IMR-90 (cell line): ENCODE measurements around the gene FOXD3. TPM values are rescaled to one million over a fixed set of nuclear protein-coding genes. Genes with fewer than 3 reads are reported as not detected.

Experiments used
- ATAC-seq: fragments of 200-7000 bp; cut with Tn5 transposase; 2 replicates; pipeline ENCODE4 v1.9.1; 2020; ENCODE audit warnings: low read depth, mild to moderate bottlenecking, moderate library complexity
- BruUV-seq: library from RNA; stranded (reverse); fragments of 400-500 nt; replicated peaks from 2 replicates; lab custom pipeline; 2021; lab: Mats Ljungman, UMichigan
- CTCF ChIA-PET: fragments of 300-600 bp; formaldehyde crosslinking; extraction: SDS; loops from one replicate; lab custom pipeline; 2021; ENCODE audit warnings: antibody characterized with exemption; lab: Yijun Ruan, JAX
- POLR2A ChIA-PET: fragments of 300-600 bp; sonication (Branson Sonifier 250); formaldehyde crosslinking; loops from one replicate; lab custom pipeline; 2022; ENCODE audit warnings: antibody characterized with exemption; ENCODE audit not compliant: unreplicated experiment; lab: Charles Lee
- DNase-seq: peaks from one replicate; pipeline ENCODE4 v3.0.0; 2013
- H2AFZ ChIP-seq: replicated peaks from 2 replicates; pipeline ENCODE3; 2013; ENCODE audit warnings: low read length, mild to moderate bottlenecking; ENCODE audit not compliant: poor library complexity
- H2AK5ac ChIP-seq: 2 replicates; pipeline ENCODE4 v1.6.1; 2013; ENCODE audit warnings: low read depth, low read length, inconsistent platforms
- H2AK9ac ChIP-seq: replicated peaks from 2 replicates; pipeline ENCODE3; 2013; ENCODE audit warnings: mild to moderate bottlenecking, low read depth, low read length, moderate library complexity; ENCODE audit not compliant: poor library complexity
- H2BK120ac ChIP-seq: 2 replicates; pipeline ENCODE4 v1.6.1; 2013; ENCODE audit warnings: low read depth, low read length, inconsistent platforms
- H2BK15ac ChIP-seq: 3 replicates; pipeline ENCODE4 v1.6.1; 2013; ENCODE audit warnings: low read depth, low read length, inconsistent platforms
- H2BK20ac ChIP-seq: 2 replicates; pipeline ENCODE4 v1.6.1; 2013; ENCODE audit warnings: low read depth, mild to moderate bottlenecking, inconsistent platforms, low read length, moderate library complexity
- H2BK5ac ChIP-seq: 2 replicates; pipeline ENCODE4 v1.6.1; 2013; ENCODE audit warnings: mild to moderate bottlenecking, low read depth, low read length, inconsistent platforms; ENCODE audit not compliant: poor library complexity, severe bottlenecking
- H3K14ac ChIP-seq: replicated peaks from 2 replicates; pipeline ENCODE4 v1.6.1; 2013; ENCODE audit warnings: low read depth, low read length, inconsistent platforms
- H3K18ac ChIP-seq: 2 replicates; pipeline ENCODE4 v1.6.1; 2013; ENCODE audit warnings: low read depth, low read length, control low read depth
- H3K23ac ChIP-seq: 2 replicates; pipeline ENCODE4 v1.6.1; 2013; ENCODE audit warnings: low read depth, low read length, inconsistent platforms
- H3K27ac ChIP-seq: 2 replicates; pipeline ENCODE4 v1.5.1; 2013; ENCODE audit warnings: mild to moderate bottlenecking, control low read depth, low read length; ENCODE audit not compliant: insufficient read depth
- H3K27me3 ChIP-seq: 2 replicates; pipeline ENCODE4 v1.6.1; 2013; ENCODE audit warnings: low read length; ENCODE audit not compliant: control insufficient read depth, insufficient read depth
- H3K36me3 ChIP-seq: 2 replicates; pipeline ENCODE4 v1.6.1; 2013; ENCODE audit warnings: low read length, mixed read lengths; ENCODE audit not compliant: control insufficient read depth, insufficient read depth
- H3K4ac ChIP-seq: 2 replicates; pipeline ENCODE4 v1.6.1; 2013; ENCODE audit warnings: low read depth, low read length, inconsistent platforms
- H3K4me1 ChIP-seq: 2 replicates; pipeline ENCODE4 v1.6.1; 2013; ENCODE audit warnings: low read length, mixed read lengths; ENCODE audit not compliant: control insufficient read depth, insufficient read depth
- H3K4me2 ChIP-seq: 2 replicates; pipeline ENCODE4 v1.6.1; 2013; ENCODE audit warnings: low read depth, mild to moderate bottlenecking, control low read depth, low read length, moderate library complexity
- H3K4me3 ChIP-seq: 2 replicates; pipeline ENCODE4 v1.5.1; 2013; ENCODE audit warnings: low read depth, mild to moderate bottlenecking, control low read depth, low read length, moderate library complexity; ENCODE audit not compliant: insufficient read depth
- H3K56ac ChIP-seq: 2 replicates; pipeline ENCODE4 v1.6.1; 2013; ENCODE audit warnings: low read length, inconsistent platforms; ENCODE audit not compliant: insufficient read depth; ENCODE audit errors: extremely low read depth
- H3K79me1 ChIP-seq, 2 experiments: 2 replicates each; pipeline ENCODE4 v1.6.1; 2013; ENCODE audit warnings: low read length in 2 of 2, inconsistent platforms in 1 of 2, low read depth in 1 of 2
- H3K9ac ChIP-seq: 2 replicates; pipeline ENCODE4 v1.6.1; 2013; ENCODE audit warnings: low read depth, low read length, control low read depth
- H3K9me1 ChIP-seq: 2 replicates; pipeline ENCODE4 v1.6.1; 2013; ENCODE audit warnings: low read length, inconsistent platforms; ENCODE audit not compliant: insufficient read depth
- H3K9me3 ChIP-seq: 2 replicates; pipeline ENCODE4 v1.6.1; 2013; ENCODE audit warnings: low read length; ENCODE audit not compliant: control insufficient read depth, insufficient read depth
- H4K20me1 ChIP-seq: 2 replicates; pipeline ENCODE4 v1.6.1; 2013; ENCODE audit warnings: low read length, inconsistent platforms; ENCODE audit not compliant: insufficient read depth
- H4K5ac ChIP-seq: 2 replicates; pipeline ENCODE4 v1.6.1; 2013; ENCODE audit warnings: mild to moderate bottlenecking, low read depth, low read length, control low read depth
- H4K8ac ChIP-seq, 2 experiments: 2 replicates each; pipeline ENCODE4 v1.6.1; 2013; ENCODE audit warnings: low read depth in 2 of 2, low read length in 2 of 2, control low read depth in 1 of 2, inconsistent platforms in 1 of 2
- H4K91ac ChIP-seq: 2 replicates; pipeline ENCODE4 v1.6.1; 2013; ENCODE audit warnings: low read depth, low read length, inconsistent platforms; ENCODE audit not compliant: insufficient read depth
- BHLHE40 ChIP-seq: fragments of 150-350 bp; IDR thresholded peaks from 2 replicates; pipeline ENCODE4 v1.6.1; 2016; ENCODE audit warnings: mild to moderate bottlenecking, low read depth, low read length
- CEBPB ChIP-seq: IDR thresholded peaks from 2 replicates; pipeline ENCODE4 v1.6.1; 2012; ENCODE audit warnings: low read depth, low read length, improper control_type of control experiment
- CHD1 ChIP-seq: IDR thresholded peaks from 2 replicates; pipeline ENCODE4 v1.6.1; 2012; ENCODE audit warnings: low read depth, low read length, improper control_type of control experiment
- FOS ChIP-seq: fragments of 150-350 bp; IDR thresholded peaks from 2 replicates; pipeline ENCODE4 v1.6.1; 2016; ENCODE audit warnings: low read depth, low read length
- MAFK ChIP-seq: IDR thresholded peaks from 2 replicates; pipeline ENCODE4 v1.6.1; 2012; ENCODE audit warnings: low read depth, low read length, improper control_type of control experiment
- MAZ ChIP-seq: IDR thresholded peaks from 2 replicates; pipeline ENCODE4 v1.6.1; 2012; ENCODE audit warnings: low read depth, mild to moderate bottlenecking, low read length, improper control_type of control experiment, moderate library complexity, borderline replicate concordance
- MXI1 ChIP-seq: IDR thresholded peaks from 2 replicates; pipeline ENCODE4 v1.6.1; 2012; ENCODE audit warnings: low read depth, mild to moderate bottlenecking, low read length, moderate library complexity, borderline replicate concordance
- RAD21 ChIP-seq: IDR thresholded peaks from 2 replicates; pipeline ENCODE4 v1.6.1; 2012; ENCODE audit warnings: low read length, improper control_type of control experiment
- RCOR1 ChIP-seq: IDR thresholded peaks from 2 replicates; pipeline ENCODE4 v1.6.1; 2012; ENCODE audit warnings: mild to moderate bottlenecking, low read length, improper control_type of control experiment; ENCODE audit not compliant: insufficient replicate concordance
- RFX5 ChIP-seq: IDR thresholded peaks from 2 replicates; pipeline ENCODE4 v1.8.0; 2012; ENCODE audit warnings: low read depth, mild to moderate bottlenecking, low read length, moderate library complexity
- SMC3 ChIP-seq: fragments of 150-350 bp; IDR thresholded peaks from 2 replicates; pipeline ENCODE4 v1.6.1; 2016; ENCODE audit warnings: low read depth, mild to moderate bottlenecking, antibody characterized with exemption, low read length, moderate library complexity
- WGBS, 2 experiments: methylation state at CpG; one replicate each; pipeline versions ENCODE4 v1.1.5 to v1.1.7; 2013; ENCODE audit warnings: missing lambda C conversion rate in 2 of 2; ENCODE audit not compliant: insufficient read length in 1 of 2; ENCODE audit errors: extremely low coverage in 2 of 2; 5-methylcytosine and 5-hydroxymethylcytosine counted together
- dilution Hi-C: fragments of 300-500 bp; cut with HindIII; formaldehyde crosslinking; loops from one replicate; pipeline ENCODE4 v1.14.3; 2018; ENCODE audit warnings: low sequenced_read_pairs; ENCODE audit not compliant: unreplicated experiment
- in situ Hi-C: fragments of 300-500 bp; cut with MboI; formaldehyde crosslinking; loops from 3 replicates; pipeline ENCODE4 v1.14.3; 2019; ENCODE audit warnings: low sequenced_read_pairs, inconsistent platforms, mixed read lengths
- intact Hi-C: fragments of 100-400 bp; cut with micrococcal nuclease; formaldehyde crosslinking; loops from 2 replicates; pipeline ENCODE4 v1.10.0; 2022
- polyA plus RNA-seq, 3 experiments: library from polyadenylated mRNA; depleted of rRNA; stranded (reverse); fragments of >200 nt; gene quantifications; 2 replicates each; pipeline ENCODE4 v1.2.3, GENCODE V29; 2012; ENCODE audit warnings: low replicate concordance in 1 of 3
- total RNA-seq: library from RNA; depleted of rRNA; stranded (reverse); fragments of >200 nt; gene quantifications from 2 replicates; pipeline ENCODE4 v1.2.3, GENCODE V29; 2012
- TF ChIP-seq, protein P1 (sequence below): fragments of 150-350 bp; IDR thresholded peaks from 2 replicates; pipeline ENCODE4 v1.6.1; 2016; ENCODE audit warnings: low read depth, mild to moderate bottlenecking, low read length, moderate library complexity, borderline replicate concordance
- TF ChIP-seq, protein P2 (sequence below): fragments of 150-350 bp; IDR thresholded peaks from 2 replicates; pipeline ENCODE4 v1.6.1; 2017; ENCODE audit warnings: mild to moderate bottlenecking, antibody characterized with exemption, low read length, low read depth
- TF ChIP-seq, protein P3 (sequence below): conservative IDR thresholded peaks from 2 replicates; pipeline ENCODE4 v1.5.1; 2012; ENCODE audit warnings: mild to moderate bottlenecking, low read depth, low read length, improper control_type of control experiment

The FOXD3 gene
- total and polyA plus RNA-seq, 2 of the 4 experiments (the other 2 are of a cell fraction) = not detected

DNA sequence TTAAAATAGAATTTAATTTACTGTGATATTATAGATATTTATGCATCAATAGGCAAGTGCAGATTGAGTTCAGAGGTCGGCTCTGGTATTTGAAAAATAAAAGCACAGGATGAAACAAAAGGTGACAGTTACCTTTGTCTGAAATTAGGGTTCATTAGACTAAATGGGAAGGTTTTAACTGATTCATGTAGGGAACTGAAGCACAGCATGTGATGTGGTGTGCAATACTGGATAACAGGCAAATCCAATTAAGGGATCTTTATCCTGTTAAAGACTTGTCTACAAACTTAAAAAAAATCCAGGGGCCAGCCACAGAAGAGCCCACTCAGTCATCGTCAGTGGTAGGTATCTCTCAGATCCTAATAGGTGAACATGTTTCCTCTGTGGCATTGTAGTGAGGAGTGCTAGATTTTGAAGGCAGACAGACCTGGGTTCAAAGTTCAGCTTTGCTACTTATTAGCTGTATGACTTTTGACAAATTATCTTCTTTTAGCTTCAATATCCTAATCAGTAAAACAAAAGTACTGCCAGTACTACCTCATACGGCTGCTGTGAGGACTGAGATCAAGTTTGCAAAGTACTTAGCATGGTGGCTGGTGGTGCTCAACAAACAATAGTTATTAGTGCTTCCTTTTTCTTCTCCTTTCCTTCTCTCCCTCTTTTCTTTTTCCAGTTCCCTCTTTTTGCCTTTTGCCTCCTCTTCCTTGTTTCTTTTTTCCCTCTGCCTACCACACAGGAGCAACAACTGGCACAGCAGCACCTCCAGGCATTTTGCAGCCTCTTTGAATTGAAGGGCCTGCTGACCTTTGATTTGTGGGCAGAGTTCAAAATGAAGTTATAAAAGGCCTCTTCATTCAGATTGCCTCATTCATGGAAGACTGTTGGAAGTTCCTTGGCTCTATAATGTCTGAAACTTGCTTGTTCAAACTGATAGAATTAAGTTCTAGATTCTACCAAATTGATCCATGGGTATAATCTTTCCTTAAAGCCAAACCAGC lies 44.9 kb upstream of the FOXD3 start:
- WGBS, 2 experiments = 40% methylated on average over 1 of the region's 3 CpGs; no CpG with 5 or more reads in 1 of the 2 experiments
- no peak overlapping the region for H2BK5ac ChIP-seq
- H4K91ac ChIP-seq = no peak overlapping the region
- no peak overlapping the region for H3K9ac ChIP-seq
- no peak for ATAC-seq
- no peak overlapping the region for H3K4ac ChIP-seq
- H3K4me1 ChIP-seq = no peaks in the 10 kb centered on the region
- no peaks in the 10 kb centered on the region for H3K79me1 ChIP-seq
- H4K20me1 ChIP-seq = no peaks in the 10 kb centered on the region
- H3K18ac ChIP-seq = no peak overlapping the region
- no peak overlapping the region for H2BK15ac ChIP-seq
- CTCF ChIA-PET = no interaction called here
- H2AK5ac ChIP-seq = no peak overlapping the region
- H3K4me2 ChIP-seq = no peak overlapping the region
- in situ Hi-C loops (no loop called here), dilution Hi-C loops (no loop called here), intact Hi-C loops (no loop called here)
- no peak overlapping the region for H2BK20ac ChIP-seq
- H3K9me3 ChIP-seq = no peaks in the 10 kb centered on the region
- H2AK9ac ChIP-seq = no peak overlapping the region
- no peak overlapping the region for H4K5ac ChIP-seq
- H3K9me1 ChIP-seq = no peaks in the 10 kb centered on the region
- H3K27me3 ChIP-seq = peaks cover 6% of the 10 kb centered on the region
- H3K14ac ChIP-seq = no peak overlapping the region
- POLR2A ChIA-PET = no interaction called here
- H4K8ac ChIP-seq = no peak overlapping the region
- no peak overlapping the region for H3K27ac ChIP-seq
- no peak overlapping the region for H3K56ac ChIP-seq
- H3K36me3 ChIP-seq = no peaks in the 10 kb centered on the region
- BruUV-seq = no TSS peak
- H3K23ac ChIP-seq = no peak overlapping the region
- no peak overlapping the region for H3K4me3 ChIP-seq
- H2AFZ ChIP-seq = no peak overlapping the region
- no peak overlapping the region for H2BK120ac ChIP-seq
- no peak for DNase-seq
- no peak for TF ChIP-seq CHD1
- no peak for TF ChIP-seq BHLHE40
- no peak for TF ChIP-seq CEBPB
- TF ChIP-seq, protein P1, sequence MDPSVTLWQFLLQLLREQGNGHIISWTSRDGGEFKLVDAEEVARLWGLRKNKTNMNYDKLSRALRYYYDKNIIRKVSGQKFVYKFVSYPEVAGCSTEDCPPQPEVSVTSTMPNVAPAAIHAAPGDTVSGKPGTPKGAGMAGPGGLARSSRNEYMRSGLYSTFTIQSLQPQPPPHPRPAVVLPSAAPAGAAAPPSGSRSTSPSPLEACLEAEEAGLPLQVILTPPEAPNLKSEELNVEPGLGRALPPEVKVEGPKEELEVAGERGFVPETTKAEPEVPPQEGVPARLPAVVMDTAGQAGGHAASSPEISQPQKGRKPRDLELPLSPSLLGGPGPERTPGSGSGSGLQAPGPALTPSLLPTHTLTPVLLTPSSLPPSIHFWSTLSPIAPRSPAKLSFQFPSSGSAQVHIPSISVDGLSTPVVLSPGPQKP = no peak
- TF ChIP-seq MAZ = no peak
- TF ChIP-seq RFX5 = no peak
- TF ChIP-seq, protein P2, sequence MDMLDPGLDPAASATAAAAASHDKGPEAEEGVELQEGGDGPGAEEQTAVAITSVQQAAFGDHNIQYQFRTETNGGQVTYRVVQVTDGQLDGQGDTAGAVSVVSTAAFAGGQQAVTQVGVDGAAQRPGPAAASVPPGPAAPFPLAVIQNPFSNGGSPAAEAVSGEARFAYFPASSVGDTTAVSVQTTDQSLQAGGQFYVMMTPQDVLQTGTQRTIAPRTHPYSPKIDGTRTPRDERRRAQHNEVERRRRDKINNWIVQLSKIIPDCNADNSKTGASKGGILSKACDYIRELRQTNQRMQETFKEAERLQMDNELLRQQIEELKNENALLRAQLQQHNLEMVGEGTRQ = no peak
- TF ChIP-seq, protein P3, sequence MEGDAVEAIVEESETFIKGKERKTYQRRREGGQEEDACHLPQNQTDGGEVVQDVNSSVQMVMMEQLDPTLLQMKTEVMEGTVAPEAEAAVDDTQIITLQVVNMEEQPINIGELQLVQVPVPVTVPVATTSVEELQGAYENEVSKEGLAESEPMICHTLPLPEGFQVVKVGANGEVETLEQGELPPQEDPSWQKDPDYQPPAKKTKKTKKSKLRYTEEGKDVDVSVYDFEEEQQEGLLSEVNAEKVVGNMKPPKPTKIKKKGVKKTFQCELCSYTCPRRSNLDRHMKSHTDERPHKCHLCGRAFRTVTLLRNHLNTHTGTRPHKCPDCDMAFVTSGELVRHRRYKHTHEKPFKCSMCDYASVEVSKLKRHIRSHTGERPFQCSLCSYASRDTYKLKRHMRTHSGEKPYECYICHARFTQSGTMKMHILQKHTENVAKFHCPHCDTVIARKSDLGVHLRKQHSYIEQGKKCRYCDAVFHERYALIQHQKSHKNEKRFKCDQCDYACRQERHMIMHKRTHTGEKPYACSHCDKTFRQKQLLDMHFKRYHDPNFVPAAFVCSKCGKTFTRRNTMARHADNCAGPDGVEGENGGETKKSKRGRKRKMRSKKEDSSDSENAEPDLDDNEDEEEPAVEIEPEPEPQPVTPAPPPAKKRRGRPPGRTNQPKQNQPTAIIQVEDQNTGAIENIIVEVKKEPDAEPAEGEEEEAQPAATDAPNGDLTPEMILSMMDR = no peak
- TF ChIP-seq MAFK = no peak
- TF ChIP-seq MXI1 = no peak
- no peak for TF ChIP-seq FOS
- TF ChIP-seq RAD21 = no peak
- no peak for TF ChIP-seq RCOR1
- no peak for TF ChIP-seq SMC3
